Adrenal gland (tissue), 5 donors: ENCODE results near the gene ENC1.

ENCODE experiments used
- POLR2A ChIP-seq, 2 donors: fragments of 450-650 bp; IDR thresholded peaks; one replicate each; pipeline ENCODE4 v1.6.1; 2017; ENCODE audit warnings: antibody characterized with exemption in 2 of 2, mild to moderate bottlenecking in 2 of 2, moderate library complexity in 1 of 2
- TF ChIP-seq, protein P1 (sequence below), 6 experiments: fragments of 450-650 bp in 4 of 6; fragments of 200-600 bp in 2 of 6; sonication (generic) in 1 of 6; IDR thresholded peaks; 1 replicate in 5 of 6; 2 replicates in 1 of 6; pipeline versions ENCODE4 v1.5.1 to v1.8.0; 2016 to 2021; ENCODE audit warnings: antibody characterized with exemption in 6 of 6, mild to moderate bottlenecking in 2 of 6, moderate library complexity in 1 of 6
- donor health status: DM: no; HTN: no; CAD: no.

DNA sequence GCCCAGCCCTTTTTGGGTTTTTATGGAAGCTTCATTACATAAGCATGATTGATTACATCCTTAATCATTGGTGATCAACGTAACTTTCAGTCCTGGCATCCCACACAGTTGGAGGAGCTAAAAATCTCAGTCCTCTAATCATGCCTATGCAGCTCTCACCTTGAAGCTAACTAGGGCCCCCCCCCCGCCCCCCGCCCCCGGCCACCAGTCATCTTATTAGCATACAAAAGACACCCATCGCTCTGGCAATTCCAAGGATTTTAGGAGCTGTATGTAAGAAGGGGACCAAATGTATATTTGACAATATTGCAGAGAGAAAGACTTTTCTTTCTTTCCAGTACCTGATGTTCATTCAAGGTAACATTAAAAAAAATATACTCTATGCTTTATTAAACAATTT lies 19.0 kb downstream of the ENC1 start:
- TF ChIP-seq, protein P1, sequence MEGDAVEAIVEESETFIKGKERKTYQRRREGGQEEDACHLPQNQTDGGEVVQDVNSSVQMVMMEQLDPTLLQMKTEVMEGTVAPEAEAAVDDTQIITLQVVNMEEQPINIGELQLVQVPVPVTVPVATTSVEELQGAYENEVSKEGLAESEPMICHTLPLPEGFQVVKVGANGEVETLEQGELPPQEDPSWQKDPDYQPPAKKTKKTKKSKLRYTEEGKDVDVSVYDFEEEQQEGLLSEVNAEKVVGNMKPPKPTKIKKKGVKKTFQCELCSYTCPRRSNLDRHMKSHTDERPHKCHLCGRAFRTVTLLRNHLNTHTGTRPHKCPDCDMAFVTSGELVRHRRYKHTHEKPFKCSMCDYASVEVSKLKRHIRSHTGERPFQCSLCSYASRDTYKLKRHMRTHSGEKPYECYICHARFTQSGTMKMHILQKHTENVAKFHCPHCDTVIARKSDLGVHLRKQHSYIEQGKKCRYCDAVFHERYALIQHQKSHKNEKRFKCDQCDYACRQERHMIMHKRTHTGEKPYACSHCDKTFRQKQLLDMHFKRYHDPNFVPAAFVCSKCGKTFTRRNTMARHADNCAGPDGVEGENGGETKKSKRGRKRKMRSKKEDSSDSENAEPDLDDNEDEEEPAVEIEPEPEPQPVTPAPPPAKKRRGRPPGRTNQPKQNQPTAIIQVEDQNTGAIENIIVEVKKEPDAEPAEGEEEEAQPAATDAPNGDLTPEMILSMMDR (IDR thresholded peaks at IDR 0.05), result no peak
- TF ChIP-seq POLR2A (IDR thresholded peaks at IDR 0.05), result no peak
